NCI-H446 (cell line): Measurements from ENCODE around the gene C20orf144.

Experiments
- DNase-seq, 2 experiments: peaks; one replicate each; lab custom pipeline; 2025; lab: John Stamatoyannopoulos, UW

The C20orf144 gene

GRCh38 chr20:33650111-33650752 is 11.9 kb upstream of the C20orf144 start:
- peak in 1 of 2 experiments; percentile 67 for DNase-seq

GRCh38 chr20:33650753-33651561 is 11.2 kb upstream of the C20orf144 start:
- peak in 1 of 2 experiments; percentile 52 for DNase-seq

- DNase-seq: no peak
These were observed 10.5 kb upstream of the C20orf144 start for GRCh38 chr20:33651562-33652048.

- peak; percentile 35 to 61 for DNase-seq
These were observed 8.8 kb upstream of the C20orf144 start for GRCh38 chr20:33653218-33653899.

GRCh38 chr20:33653900-33654596 is 8.1 kb upstream of the C20orf144 start:
- DNase-seq: peak in 1 of 2 experiments; percentile 18

- no peak for DNase-seq
These were observed 7.4 kb upstream of the C20orf144 start for GRCh38 chr20:33654680-33655161.

GRCh38 chr20:33655164-33655563 is 7.0 kb upstream of the C20orf144 start:
- DNase-seq: no peak

- DNase-seq: no peak
These were observed 5.9 kb upstream of the C20orf144 start for GRCh38 chr20:33656010-33656782.

- no peak for DNase-seq
These were observed 5.1 kb upstream of the C20orf144 start for GRCh38 chr20:33656783-33657703.

GRCh38 chr20:33657704-33658095 is 4.4 kb upstream of the C20orf144 start:
- no peak for DNase-seq

- no peak for DNase-seq
These were observed 3.6 kb upstream of the C20orf144 start for GRCh38 chr20:33658510-33658909.

- no peak for DNase-seq
These were observed 3.2 kb upstream of the C20orf144 start for GRCh38 chr20:33658929-33659328.

GRCh38 chr20:33659341-33660034 is 2.6 kb upstream of the C20orf144 start:
- no peak for DNase-seq

GRCh38 chr20:33660035-33660684 is 2.0 kb upstream of the C20orf144 start:
- DNase-seq: no peak

GRCh38 chr20:33660685-33661058 is 1.5 kb upstream of the C20orf144 start:
- DNase-seq: no peak

GRCh38 chr20:33663161-33664084 is 1.3 kb downstream of the C20orf144 start:
- DNase-seq: peak; percentile 47 to 77

- DNase-seq: no peak
These were observed 2.1 kb downstream of the C20orf144 start for GRCh38 chr20:33664085-33664761.
